PC-3 (cell line): ENCODE data around the gene MRPL30. TPM values are rescaled to one million over a fixed set of nuclear protein-coding genes. Genes with fewer than 3 reads are reported as not detected.
A peak's percentile ranks its signal among the peaks of the same experiment; 100 is the strongest.
"Not testable (repeated sequence)": the region's sequence is repeated elsewhere in the genome, so short reads cannot be mapped to it uniquely, and the experiment has no call there.

Experiments used
- ATAC-seq: fragments of 200-7000 bp; cut with Tn5 transposase; 2 replicates; pipeline ENCODE4 v1.9.1; 2020; ENCODE audit warnings: mild to moderate bottlenecking, moderate library complexity
- BruUV-seq: library from RNA; stranded (reverse); fragments of 400-500 nt; replicated peaks from 2 replicates; lab custom pipeline; 2021; lab: Mats Ljungman, UMichigan
- CTCF ChIA-PET: fragments of 300-600 bp; sonication (Branson Sonifier 250); formaldehyde crosslinking; loops from one replicate; lab custom pipeline; 2022; ENCODE audit warnings: antibody characterized with exemption; lab: Charles Lee
- POLR2A ChIA-PET: fragments of 300-600 bp; sonication (Branson Sonifier 250); formaldehyde crosslinking; loops from one replicate; lab custom pipeline; 2022; ENCODE audit warnings: antibody characterized with exemption; ENCODE audit not compliant: unreplicated experiment; lab: Charles Lee
- DNase-seq: peaks from one replicate; pipeline ENCODE4 v3.0.0-alpha.2; 2015
- H2AFZ ChIP-seq: fragments of 300-600 bp; sonication (generic); 2 replicates; pipeline ENCODE4 v1.6.0; 2016; ENCODE audit warnings: antibody characterized with exemption, low read length
- H3F3A ChIP-seq: fragments of 300-600 bp; sonication (generic); one replicate; pipeline ENCODE4 v1.6.0; 2017; ENCODE audit warnings: antibody characterized with exemption, low read length, control low read depth, mild to moderate bottlenecking; ENCODE audit not compliant: unreplicated experiment
- H3K27ac ChIP-seq: fragments of 300-600 bp; sonication (generic); 2 replicates; pipeline ENCODE4 v1.5.1; 2016; ENCODE audit warnings: mild to moderate bottlenecking, low read length
- H3K27me3 ChIP-seq: fragments of 300-600 bp; sonication (generic); 2 replicates; pipeline ENCODE4 v1.6.1; 2016; ENCODE audit warnings: low read length, mixed read lengths
- H3K36me3 ChIP-seq: fragments of 300-600 bp; sonication (generic); 2 replicates; pipeline ENCODE4 v1.6.1; 2016; ENCODE audit warnings: low read depth, mixed run types, low read length, mixed read lengths
- H3K4me1 ChIP-seq: fragments of 300-600 bp; sonication (generic); 2 replicates; pipeline ENCODE4 v1.5.1; 2016; ENCODE audit warnings: low read length; ENCODE audit not compliant: insufficient read depth
- H3K4me2 ChIP-seq: fragments of 300-600 bp; sonication (generic); 2 replicates; pipeline ENCODE4 v1.6.0; 2016; ENCODE audit warnings: low read length
- H3K4me3 ChIP-seq: fragments of 300-600 bp; sonication (generic); 2 replicates; pipeline ENCODE4 v1.5.1; 2016; ENCODE audit warnings: mild to moderate bottlenecking, low read length, mixed read lengths
- H3K79me2 ChIP-seq: fragments of 300-600 bp; sonication (generic); 2 replicates; pipeline ENCODE4 v1.6.1; 2017; ENCODE audit warnings: low read length, mixed read lengths
- H3K9ac ChIP-seq: fragments of 300-600 bp; sonication (generic); 2 replicates; pipeline ENCODE4 v1.6.0; 2016; ENCODE audit warnings: mild to moderate bottlenecking, low read length
- H3K9me2 ChIP-seq: fragments of 300-600 bp; sonication (generic); replicated peaks from 2 replicates; pipeline ENCODE4 v1.6.1; 2016; ENCODE audit warnings: mixed run types, low read length, mixed read lengths
- H3K9me3 ChIP-seq: fragments of 300-600 bp; sonication (generic); 2 replicates; pipeline ENCODE4 v1.6.1; 2016; ENCODE audit warnings: low read length, mixed read lengths
- H4K20me1 ChIP-seq: fragments of 300-600 bp; sonication (generic); 2 replicates; pipeline ENCODE4 v1.6.1; 2016; ENCODE audit warnings: low read length, mixed read lengths
- EZH2 ChIP-seq: fragments of 300-600 bp; sonication (generic); IDR thresholded peaks from one replicate; pipeline ENCODE4 v1.6.1; 2017; ENCODE audit warnings: antibody characterized with exemption, mild to moderate bottlenecking, low read length; ENCODE audit not compliant: unreplicated experiment
- EZH2phosphoT487 ChIP-seq: fragments of 300-600 bp; sonication (generic); IDR thresholded peaks from 2 replicates; pipeline ENCODE4 v1.6.1; 2018; ENCODE audit warnings: mild to moderate bottlenecking, antibody characterized with exemption, low read length, borderline replicate concordance
- intact Hi-C: fragments of 100-400 bp; cut with micrococcal nuclease; formaldehyde crosslinking; loops from 2 replicates; pipeline ENCODE4 v1.9.0; 2023
- total RNA-seq: library from RNA; depleted of rRNA; stranded (reverse); fragments of >200 nt; gene quantifications from 2 replicates; pipeline ENCODE4 v1.2.3, GENCODE V29; 2014
- TF ChIP-seq, protein P1 (sequence below): fragments of 300-600 bp; sonication (generic); conservative IDR thresholded peaks from 2 replicates; pipeline ENCODE4 v1.5.1; 2017; ENCODE audit warnings: antibody characterized with exemption, low read depth, mild to moderate bottlenecking, low read length

The MRPL30 gene
- total RNA-seq, 1 experiment from 2014 or later: 39.7 TPM

DNA sequence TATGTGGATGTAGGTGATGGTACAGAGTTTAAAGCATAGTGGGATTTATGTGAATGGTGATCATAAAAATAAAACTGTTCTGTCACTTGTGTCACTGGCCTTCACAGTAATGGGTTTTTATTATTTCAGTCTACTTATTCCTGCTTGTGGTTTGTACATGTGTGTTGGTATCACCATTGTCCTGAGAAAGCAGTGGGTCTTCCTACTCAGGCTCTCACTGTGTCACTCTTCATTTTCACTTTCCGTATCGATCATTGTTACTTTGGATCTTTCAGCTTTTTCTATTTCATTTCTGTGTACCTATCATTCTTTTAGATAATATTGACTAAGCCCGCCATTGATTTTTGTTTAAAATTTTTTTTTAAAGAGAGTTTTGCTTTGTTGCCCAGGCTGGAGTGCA is 7.4 kb downstream of the MRPL30 start:
- POLR2A ChIA-PET: no interaction called here
- Histone ChIP-seq H2AFZ (no peak overlapping the region), H3K9me2 (no peaks in the 10 kb centered on the region), H4K20me1 (no peaks in the 10 kb centered on the region), H3K36me3 (peaks cover 28% of the 10 kb centered on the region), H3K27me3 (no peaks in the 10 kb centered on the region), H3F3A (no peaks in the 10 kb centered on the region), H3K9ac (no peak overlapping the region), H3K27ac (no peak overlapping the region), H3K9me3 (no peaks in the 10 kb centered on the region), H3K4me3 (no peak overlapping the region), H3K4me2 (no peak overlapping the region), H3K79me2 (peaks cover 58% of the 10 kb centered on the region), H3K4me1 (peaks cover under 1% of the 10 kb centered on the region; the same call in 1 of the 2 replicates)
- DNase-seq (no peak), ATAC-seq (no peak)
- no peak for TF ChIP-seq EZH2
- TF ChIP-seq, protein P1, sequence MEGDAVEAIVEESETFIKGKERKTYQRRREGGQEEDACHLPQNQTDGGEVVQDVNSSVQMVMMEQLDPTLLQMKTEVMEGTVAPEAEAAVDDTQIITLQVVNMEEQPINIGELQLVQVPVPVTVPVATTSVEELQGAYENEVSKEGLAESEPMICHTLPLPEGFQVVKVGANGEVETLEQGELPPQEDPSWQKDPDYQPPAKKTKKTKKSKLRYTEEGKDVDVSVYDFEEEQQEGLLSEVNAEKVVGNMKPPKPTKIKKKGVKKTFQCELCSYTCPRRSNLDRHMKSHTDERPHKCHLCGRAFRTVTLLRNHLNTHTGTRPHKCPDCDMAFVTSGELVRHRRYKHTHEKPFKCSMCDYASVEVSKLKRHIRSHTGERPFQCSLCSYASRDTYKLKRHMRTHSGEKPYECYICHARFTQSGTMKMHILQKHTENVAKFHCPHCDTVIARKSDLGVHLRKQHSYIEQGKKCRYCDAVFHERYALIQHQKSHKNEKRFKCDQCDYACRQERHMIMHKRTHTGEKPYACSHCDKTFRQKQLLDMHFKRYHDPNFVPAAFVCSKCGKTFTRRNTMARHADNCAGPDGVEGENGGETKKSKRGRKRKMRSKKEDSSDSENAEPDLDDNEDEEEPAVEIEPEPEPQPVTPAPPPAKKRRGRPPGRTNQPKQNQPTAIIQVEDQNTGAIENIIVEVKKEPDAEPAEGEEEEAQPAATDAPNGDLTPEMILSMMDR: no peak
- TF ChIP-seq EZH2phosphoT487: no peak
- CTCF ChIA-PET: no interaction called here
- BruUV-seq: no TSS peak
- intact Hi-C loops: no loop called here

DNA sequence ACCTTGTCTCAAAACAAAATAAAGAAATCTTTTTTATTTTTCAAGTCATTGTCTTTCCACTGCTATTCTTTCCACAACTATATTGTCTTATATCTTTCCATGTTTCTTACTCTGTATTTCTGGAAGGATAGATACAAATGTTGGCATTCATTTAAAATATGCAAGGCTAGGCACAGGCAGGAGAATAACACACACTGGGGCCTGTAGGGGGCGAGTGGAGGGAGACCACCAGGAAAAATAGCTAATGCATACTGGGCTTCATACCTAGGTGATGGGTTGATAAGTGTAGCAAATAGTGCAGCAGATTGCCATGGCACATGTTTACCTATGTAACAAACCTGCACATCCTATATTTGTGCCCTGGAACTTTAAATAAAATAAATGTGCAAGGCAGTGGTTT is 9.6 kb downstream of the MRPL30 start:
- intact Hi-C loops: no loop called here
- BruUV-seq: no TSS peak
- no peak overlapping the region for H3K9ac ChIP-seq
- H3K27ac ChIP-seq: no peak overlapping the region
- POLR2A ChIA-PET: no interaction called here
- ATAC-seq (no peak), DNase-seq (no peak)
- no peaks in the 10 kb centered on the region for H3K27me3 ChIP-seq
- H3K9me3 ChIP-seq: no peaks in the 10 kb centered on the region
- TF ChIP-seq EZH2: no peak
- TF ChIP-seq, protein P1: peak; percentile 33; the same call in 1 of the 2 replicates
- TF ChIP-seq EZH2phosphoT487: no peak
- H3K4me2 ChIP-seq: no peak overlapping the region
- peaks cover 36% of the 10 kb centered on the region for H3K79me2 ChIP-seq
- H3F3A ChIP-seq: no peaks in the 10 kb centered on the region
- no peaks in the 10 kb centered on the region for H4K20me1 ChIP-seq
- no peak overlapping the region for H3K4me3 ChIP-seq
- CTCF ChIA-PET: no interaction called here
- H2AFZ ChIP-seq: no peak overlapping the region
- no peaks in the 10 kb centered on the region for H3K9me2 ChIP-seq
- H3K4me1 ChIP-seq: no peaks in the 10 kb centered on the region
- H3K36me3 ChIP-seq: peaks cover 36% of the 10 kb centered on the region

DNA sequence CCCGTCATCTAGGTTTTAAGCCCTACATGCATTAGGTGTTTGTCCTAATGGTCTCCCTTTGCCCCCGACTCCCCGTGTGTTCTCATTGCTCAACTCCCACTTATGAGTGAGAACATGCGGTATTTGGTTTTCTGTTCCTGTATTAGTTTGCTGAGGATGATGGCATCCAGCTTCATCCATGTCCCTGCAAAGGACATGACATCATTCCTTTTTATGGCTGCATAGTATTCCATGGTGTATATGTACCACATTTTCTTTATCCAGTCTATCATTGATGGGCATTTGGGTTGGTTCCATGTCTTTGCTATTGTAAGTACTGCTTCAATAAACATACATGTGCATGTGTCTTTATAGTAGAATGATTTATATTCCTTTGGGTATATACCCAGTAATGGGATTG is 11.4 kb downstream of the MRPL30 start:
- H3K4me2 ChIP-seq, H3K9me3 ChIP-seq, H3K9ac ChIP-seq, H3K4me3 ChIP-seq, DNase-seq, BruUV-seq, intact Hi-C loops, H3K27me3 ChIP-seq, H3F3A ChIP-seq, H3K9me2 ChIP-seq, ATAC-seq, H2AFZ ChIP-seq, POLR2A ChIA-PET, CTCF ChIA-PET, H3K4me1 ChIP-seq, H4K20me1 ChIP-seq, H3K27ac ChIP-seq: not testable (repeated sequence)
- Histone ChIP-seq H3K36me3 (peaks cover 49% of the 10 kb centered on the region), H3K79me2 (peaks cover 19% of the 10 kb centered on the region)
